GM18499 (cell line): ENCODE measurements around the gene ARHGAP24.
A peak's percentile ranks its signal among the peaks of the same experiment; 100 is the strongest.
"Not testable (repeated sequence)": the region's sequence is repeated elsewhere in the genome, so short reads cannot be mapped to it uniquely, and the experiment has no call there.

Experiments used
- ATAC-seq: cut with Tn5 transposase; IDR thresholded peaks from one replicate; pipeline ENCODE4 v1.9.1; 2021; ENCODE audit warnings: moderate number of reproducible peaks; ENCODE audit not compliant: insufficient read depth, unreplicated experiment

ARHGAP24 gene

GRCh38 chr4:85478576-85478975, 3.6 kb downstream of the ARHGAP24 start:
- no peak for ATAC-seq

- no peak for ATAC-seq
Observed at GRCh38 chr4:85482010-85482738, 7.2 kb downstream of the ARHGAP24 start.

- no peak for ATAC-seq
Observed at GRCh38 chr4:85486425-85487086, 11.6 kb downstream of the ARHGAP24 start.

DNA sequence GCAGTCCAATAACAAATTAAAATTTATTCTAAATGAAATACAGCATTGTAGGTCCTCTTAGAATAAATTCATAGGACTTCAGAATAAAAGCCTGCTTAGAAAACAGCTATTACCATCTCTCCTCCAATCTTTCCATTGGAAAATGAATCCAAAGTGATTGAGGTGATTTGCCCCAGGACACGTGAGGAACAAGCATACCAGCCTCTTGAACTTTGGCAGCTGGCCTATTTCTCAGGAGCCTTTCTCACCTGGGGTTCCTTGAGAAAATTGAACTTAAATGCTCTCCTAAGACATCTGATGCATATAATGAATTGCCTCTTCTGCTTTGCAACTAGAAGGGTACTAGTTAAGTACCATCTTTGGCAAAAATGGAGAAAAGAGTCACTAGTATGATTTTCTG, 13.5 kb downstream of the ARHGAP24 start:
- ATAC-seq, result no peak

- no peak for ATAC-seq
Observed at GRCh38 chr4:85489273-85489981, 14.5 kb downstream of the ARHGAP24 start.

GRCh38 chr4:85491527-85491926, 16.6 kb downstream of the ARHGAP24 start:
- ATAC-seq, result no peak

DNA sequence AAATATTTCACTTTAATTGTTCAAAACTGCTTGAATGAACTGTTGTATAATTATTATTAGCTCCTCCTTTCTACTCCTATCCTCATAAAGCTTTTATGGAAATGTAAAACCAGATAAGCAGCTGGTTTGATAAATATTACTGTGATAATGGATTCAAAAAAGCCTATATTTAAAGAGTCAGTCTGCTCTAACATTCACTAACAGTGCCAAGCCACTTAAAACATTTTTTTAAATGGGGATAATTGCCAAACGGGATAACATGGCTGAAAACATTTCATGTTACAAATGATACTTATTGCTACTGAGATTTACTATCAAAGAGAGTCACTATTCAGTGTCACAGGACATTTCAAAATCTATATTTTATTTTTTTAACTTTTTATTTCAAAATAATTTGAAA, 17.4 kb downstream of the ARHGAP24 start:
- no peak for ATAC-seq

DNA sequence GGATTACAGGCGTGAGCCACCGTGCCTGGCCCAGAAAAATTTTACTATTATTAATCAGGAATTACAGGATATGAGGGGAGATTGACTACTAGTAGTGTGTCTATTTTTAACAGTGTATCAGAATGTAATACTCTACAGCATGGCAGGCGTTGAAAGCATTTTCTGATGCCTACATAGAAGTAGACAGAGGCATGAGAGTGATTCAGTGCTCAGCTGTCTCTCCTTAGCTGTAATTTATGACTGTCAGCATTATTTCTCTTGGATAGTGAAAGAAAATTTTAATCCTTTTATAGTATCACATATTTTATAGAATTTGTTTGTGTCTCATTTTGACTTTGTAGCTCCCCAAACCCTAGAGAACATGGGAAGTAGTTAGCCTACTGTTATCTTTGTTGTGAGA, 20.7 kb downstream of the ARHGAP24 start:
- no peak for ATAC-seq

DNA sequence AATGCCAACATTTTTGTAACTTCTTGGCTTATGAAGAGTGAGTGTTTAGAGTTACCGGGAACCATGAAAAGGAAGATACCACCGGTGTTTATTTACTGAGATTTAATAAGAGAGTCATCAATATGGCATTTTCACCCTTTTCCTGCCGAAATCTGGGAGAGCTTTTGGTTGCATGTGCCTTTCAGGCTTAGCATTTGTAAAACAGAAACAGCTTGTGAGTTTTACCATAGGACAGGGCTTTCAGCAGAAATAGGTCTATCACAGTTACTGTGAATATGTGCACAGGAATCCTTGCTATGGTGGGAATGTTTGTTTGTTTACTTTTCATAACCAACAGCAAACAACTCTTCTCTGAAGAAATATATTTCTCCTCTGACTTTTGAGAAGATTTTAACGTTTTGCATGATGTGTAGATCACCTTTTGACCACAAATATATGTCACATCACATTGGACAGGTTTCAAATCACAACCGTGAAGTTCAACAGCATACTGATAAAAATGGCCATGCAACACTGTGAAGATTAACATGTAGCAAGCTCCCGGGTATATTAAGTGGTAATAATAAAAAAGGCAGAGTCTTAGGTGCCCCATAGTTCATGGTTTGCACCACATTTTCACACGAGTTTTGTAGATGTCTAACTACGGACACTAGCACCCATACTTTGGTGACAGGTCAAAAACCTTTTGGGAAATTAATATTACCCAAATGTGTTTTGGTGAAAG, 21.3 kb downstream of the ARHGAP24 start:
- ATAC-seq, result no peak

- no peak for ATAC-seq
Observed at GRCh38 chr4:85496933-85497332, 22.0 kb downstream of the ARHGAP24 start.

- peak; percentile 89 for ATAC-seq
Observed at GRCh38 chr4:85498068-85498733, 23.3 kb downstream of the ARHGAP24 start.

- ATAC-seq, result no peak
Observed at GRCh38 chr4:85499573-85499972, 24.6 kb downstream of the ARHGAP24 start.

- ATAC-seq, result no peak
Observed at GRCh38 chr4:85500110-85500867, 25.3 kb downstream of the ARHGAP24 start.

DNA sequence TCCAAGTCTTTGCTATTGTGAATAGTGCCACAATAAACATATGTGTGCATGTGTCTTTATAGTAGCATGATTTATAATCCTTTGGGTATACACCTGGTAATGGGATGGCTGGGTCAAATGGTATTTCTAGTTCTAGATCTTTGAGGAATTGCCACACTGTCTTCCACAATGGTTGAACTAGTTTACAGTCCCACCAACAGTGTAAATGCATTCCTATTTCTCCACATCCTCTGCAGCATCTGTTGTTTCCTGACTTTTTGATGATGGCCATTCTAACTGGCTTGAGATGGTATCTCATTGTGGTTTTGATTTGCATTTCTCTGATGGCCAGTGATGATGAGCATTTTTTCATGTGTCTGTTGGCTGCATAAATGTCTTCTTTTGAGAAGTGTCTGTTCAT, 26.2 kb downstream of the ARHGAP24 start:
- ATAC-seq, result not testable (repeated sequence)

- ATAC-seq, result no peak
Observed at GRCh38 chr4:85508654-85509053, 33.7 kb downstream of the ARHGAP24 start.

GRCh38 chr4:85509882-85510631, 35.1 kb downstream of the ARHGAP24 start:
- no peak for ATAC-seq

GRCh38 chr4:85510632-85510984, 35.7 kb downstream of the ARHGAP24 start:
- no peak for ATAC-seq

DNA sequence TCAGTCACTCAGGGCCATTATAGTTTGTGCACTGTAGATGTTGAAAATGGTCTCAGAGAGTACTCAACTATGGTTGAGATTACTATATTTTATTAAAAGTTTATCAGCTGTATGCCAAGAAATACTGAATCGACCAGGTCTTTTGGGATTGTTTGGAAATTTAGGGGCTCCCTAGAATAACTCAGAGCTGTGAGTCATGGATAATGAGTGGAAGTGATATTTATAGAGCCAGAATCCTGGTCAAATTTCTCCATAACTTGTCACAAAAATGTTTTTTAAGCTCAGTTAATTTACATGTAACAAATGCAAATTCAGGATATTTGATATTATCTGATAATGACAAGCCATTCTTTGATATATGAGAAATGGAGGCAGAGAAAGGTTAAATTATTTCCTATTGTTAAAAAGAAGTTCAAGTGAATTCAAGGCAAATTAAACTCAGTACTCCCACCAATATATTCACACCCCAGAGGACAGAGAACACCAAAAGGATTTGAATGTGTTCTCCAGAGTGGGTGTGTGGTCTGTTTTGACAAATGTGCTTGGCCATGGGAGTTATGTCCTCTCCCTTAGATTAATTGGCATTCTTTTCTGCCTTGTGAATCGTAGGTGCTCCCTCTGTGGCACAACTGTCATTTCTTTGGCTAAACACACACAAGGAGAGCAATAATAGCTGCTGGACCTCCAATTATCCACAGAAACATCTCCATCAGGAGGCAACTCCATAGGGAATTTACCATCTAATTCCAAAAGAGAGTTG, 37.7 kb downstream of the ARHGAP24 start:
- no peak for ATAC-seq
